A549 treated with GW870086 at 1 μM for 4 hours (cell line): ENCODE measurements around the gene DENND6A. TPM values are rescaled to one million over a fixed set of nuclear protein-coding genes. Genes with fewer than 3 reads are reported as not detected.

Experiments used
- total RNA-seq: library from RNA; stranded (reverse); fragments of 200-300 nt; extraction: Qiagen RNA extraction; gene quantifications from 5 replicates; pipeline ENCODE4 v1.2.3, GENCODE V29; 2022; ENCODE audit warnings: low read depth

The DENND6A gene
- 6.4 to 7.2 TPM (median 6.7 TPM) in 5 replicates for total RNA-seq

GRCh38 chr3:57692396-57693147 lies at the start of gene DENND6A:
Gene DENND6A, minus strand, starts transcription at chr3:57693077. Its CDS starts 59 bp downstream, at chr3:57693018.

GRCh38 chr3:57597127-57597923 lies 95.6 kb downstream of the DENND6A start, which contains the start of gene ARF4:
Gene ARF4, minus strand, starts transcription at chr3:57597344. Its CDS starts 204 bp downstream, at chr3:57597140.

Other genes starting within 250 kb of the DENND6A start
- 0.05 to 0.16 TPM (median 0.08 TPM) in 3 of 5 replicates, not detected in the others for gene DNAH12, start 148.7 kb downstream of the DENND6A start, total RNA-seq
- 14.4 to 16.8 TPM (median 16.3 TPM) in 5 replicates for gene PDE12, start 136.8 kb downstream of the DENND6A start, total RNA-seq
- 151 to 175 TPM (median 156 TPM) in 5 replicates for gene ARF4, start 95.7 kb downstream of the DENND6A start, total RNA-seq
- 19.9 to 27.5 TPM (median 23.7 TPM) in 5 replicates for gene SLMAP, start 63.2 kb upstream of the DENND6A start, total RNA-seq